GM20000 (cell line): Measurements from ENCODE around the gene TOMM5.

Experiments used
- DNase-seq: peaks from one replicate; pipeline ENCODE4 v3.0.0; 2012; ENCODE audit warnings: low spot score
- CTCF ChIP-seq: IDR thresholded peaks from 2 replicates; pipeline ENCODE4 v1.5.1; 2012; ENCODE audit warnings: mild to moderate bottlenecking, control low read depth; ENCODE audit errors: extremely low read depth, missing control alignments

The TOMM5 gene

GRCh38 chr9:37621273-37622121, 29.1 kb upstream of the TOMM5 start:
- no peak for TF ChIP-seq CTCF

GRCh38 chr9:37620396-37620795, 28.0 kb upstream of the TOMM5 start:
- no peak for TF ChIP-seq CTCF
- no peak for DNase-seq

More at GRCh38 chr9:37621273-37622121, 29.1 kb upstream of the TOMM5 start:
- no peak for DNase-seq

- no peak for DNase-seq
- TF ChIP-seq CTCF: no peak
Observed at GRCh38 chr9:37619806-37620205, 27.4 kb upstream of the TOMM5 start.

- no peak for DNase-seq
- no peak for TF ChIP-seq CTCF
Observed at GRCh38 chr9:37618817-37619216, 26.4 kb upstream of the TOMM5 start.

GRCh38 chr9:37617832-37618231, 25.4 kb upstream of the TOMM5 start:
- no peak for TF ChIP-seq CTCF
- no peak for DNase-seq

GRCh38 chr9:37617161-37617560, 24.8 kb upstream of the TOMM5 start:
- DNase-seq: no peak
- no peak for TF ChIP-seq CTCF

GRCh38 chr9:37611961-37612360, 19.6 kb upstream of the TOMM5 start:
- no peak for DNase-seq
- no peak for TF ChIP-seq CTCF
